Trophoblast cell (in vitro differentiated cells and primary cell): ENCODE measurements around the gene C10orf53.

ENCODE experiments used
- DNase-seq, 2 donors: peaks; one replicate each; pipeline ENCODE4 v3.0.0-alpha.2; 2016
- H2AFZ ChIP-seq: 2 replicates; pipeline ENCODE4 v1.6.1; 2013; ENCODE audit warnings: low read length, moderate library complexity, mild to moderate bottlenecking; ENCODE audit not compliant: insufficient read depth, poor library complexity
- H2AK5ac ChIP-seq: 2 replicates; pipeline ENCODE4 v1.6.1; 2013; ENCODE audit warnings: mild to moderate bottlenecking, low read length
- H2BK120ac ChIP-seq: 2 replicates; pipeline ENCODE4 v1.6.1; 2013; ENCODE audit warnings: low read length, mild to moderate bottlenecking, moderate library complexity; ENCODE audit not compliant: insufficient read depth, poor library complexity
- H2BK12ac ChIP-seq: 2 replicates; pipeline ENCODE4 v1.6.1; 2013; ENCODE audit warnings: mild to moderate bottlenecking, low read length, moderate library complexity
- H2BK5ac ChIP-seq: 2 replicates; pipeline ENCODE4 v1.6.1; 2013; ENCODE audit warnings: low read length, low read depth, moderate library complexity, mild to moderate bottlenecking; ENCODE audit not compliant: poor library complexity
- H3K14ac ChIP-seq: 2 replicates; pipeline ENCODE4 v1.6.1; 2013; ENCODE audit warnings: mild to moderate bottlenecking, low read length
- H3K18ac ChIP-seq: 2 replicates; pipeline ENCODE4 v1.6.1; 2013; ENCODE audit warnings: mild to moderate bottlenecking, low read length
- H3K23ac ChIP-seq: 2 replicates; pipeline ENCODE4 v1.6.1; 2013; ENCODE audit warnings: low read length
- H3K27ac ChIP-seq: 2 replicates; pipeline ENCODE4 v1.5.1; 2013; ENCODE audit warnings: low read depth, mild to moderate bottlenecking, inconsistent platforms, low read length, moderate library complexity
- H3K27me3 ChIP-seq: 2 replicates; pipeline ENCODE4 v1.6.1; 2013; ENCODE audit warnings: inconsistent platforms, mild to moderate bottlenecking, low read length, moderate library complexity; ENCODE audit not compliant: insufficient read depth
- H3K36me3 ChIP-seq, 2 experiments: 1 replicate in 1 of 2; 2 replicates in 1 of 2; pipeline ENCODE4 v1.6.1; 2013; ENCODE audit warnings: low read length in 2 of 2, mild to moderate bottlenecking in 2 of 2, moderate library complexity in 1 of 2; ENCODE audit not compliant: insufficient read depth in 2 of 2, control insufficient read depth in 1 of 2
- H3K4ac ChIP-seq: 2 replicates; pipeline ENCODE4 v1.6.1; 2013; ENCODE audit warnings: low read depth, mild to moderate bottlenecking, low read length, moderate library complexity
- H3K4me1 ChIP-seq, 2 experiments: 1 replicate in 1 of 2; 2 replicates in 1 of 2; pipeline ENCODE4 v1.6.1; 2013; ENCODE audit warnings: low read length in 2 of 2, mild to moderate bottlenecking in 2 of 2, moderate library complexity in 1 of 2; ENCODE audit not compliant: insufficient read depth in 2 of 2, control insufficient read depth in 1 of 2
- H3K4me2 ChIP-seq: 2 replicates; pipeline ENCODE4 v1.6.1; 2013; ENCODE audit warnings: inconsistent platforms, mild to moderate bottlenecking, low read length, moderate library complexity
- H3K4me3 ChIP-seq: 2 replicates; pipeline ENCODE4 v1.5.1; 2013; ENCODE audit warnings: mild to moderate bottlenecking, low read depth, low read length, inconsistent platforms
- H3K79me1 ChIP-seq: one replicate; pipeline ENCODE4 v1.6.1; 2013; ENCODE audit warnings: low read length
- H3K79me2 ChIP-seq: 2 replicates; pipeline ENCODE4 v1.6.1; 2013; ENCODE audit warnings: low read length, mild to moderate bottlenecking; ENCODE audit not compliant: control insufficient read depth, insufficient read depth, poor library complexity
- H3K9ac ChIP-seq: 2 replicates; pipeline ENCODE4 v1.6.1; 2013; ENCODE audit warnings: mild to moderate bottlenecking, low read length
- H3K9me3 ChIP-seq: 2 replicates; pipeline ENCODE4 v1.6.1; 2013; ENCODE audit warnings: low read depth, mild to moderate bottlenecking, control low read depth, inconsistent platforms, low read length; ENCODE audit not compliant: insufficient read depth
- H4K12ac ChIP-seq: 2 replicates; pipeline ENCODE4 v1.6.1; 2013; ENCODE audit warnings: low read depth, mild to moderate bottlenecking, low read length, moderate library complexity
- H4K8ac ChIP-seq: 2 replicates; pipeline ENCODE4 v1.6.1; 2013; ENCODE audit warnings: low read depth, mild to moderate bottlenecking, low read length, moderate library complexity
- H4K91ac ChIP-seq: one replicate; pipeline ENCODE4 v1.6.1; 2013; ENCODE audit warnings: low read depth, mild to moderate bottlenecking, low read length, moderate library complexity
- WGBS: extraction: QIAGEN DNeasy Blood & Tissue Kit; methylation state at CpG from one replicate; pipeline ENCODE4 v1.1.7; 2013; ENCODE audit warnings: missing lambda C conversion rate; ENCODE audit not compliant: insufficient read length, insufficient coverage; ENCODE audit errors: extremely low coverage; 5-methylcytosine and 5-hydroxymethylcytosine counted together

C10orf53 gene

GRCh38 chr10:49726593-49726992 is 47.1 kb downstream of the C10orf53 start:
- WGBS, result no CpG with 5 or more reads among the region's 2 CpGs
- Histone ChIP-seq H3K4me2 (no peak overlapping the region), H3K4me1 (no peaks in the 10 kb centered on the region), H4K8ac (no peak overlapping the region), H3K36me3 (no peaks in the 10 kb centered on the region), H2BK12ac (no peak overlapping the region), H3K4ac (no peak overlapping the region), H3K14ac (no peak overlapping the region), H3K79me1 (no peaks in the 10 kb centered on the region), H4K91ac (no peak overlapping the region), H4K12ac (no peak overlapping the region), H3K9me3 (no peaks in the 10 kb centered on the region), H3K23ac (no peak overlapping the region), H2AK5ac (no peak overlapping the region), H3K4me3 (no peak overlapping the region), H2BK120ac (no peak overlapping the region), H2AFZ (no peak overlapping the region), H2BK5ac (no peak overlapping the region), H3K18ac (no peak overlapping the region), H3K79me2 (no peaks in the 10 kb centered on the region), H3K27ac (no peak overlapping the region), H3K27me3 (no peaks in the 10 kb centered on the region), H3K9ac (no peak overlapping the region)
- no peak for DNase-seq

- no peak overlapping the region for H3K23ac ChIP-seq
- no peak overlapping the region for H3K18ac ChIP-seq
- H2BK120ac ChIP-seq, result no peak overlapping the region
- no peak overlapping the region for H3K4ac ChIP-seq
- H3K27me3 ChIP-seq, result no peaks in the 10 kb centered on the region
- H4K8ac ChIP-seq, result no peak overlapping the region
- no peaks in the 10 kb centered on the region for H3K79me1 ChIP-seq
- DNase-seq, result no peak
- H3K79me2 ChIP-seq, result no peaks in the 10 kb centered on the region
- no peak overlapping the region for H3K27ac ChIP-seq
- H2AK5ac ChIP-seq, result no peak overlapping the region
- H2BK12ac ChIP-seq, result no peak overlapping the region
- H4K91ac ChIP-seq, result no peak overlapping the region
- H3K4me2 ChIP-seq, result no peak overlapping the region
- no peak overlapping the region for H3K9ac ChIP-seq
- no peak overlapping the region for H3K14ac ChIP-seq
- no peak overlapping the region for H2AFZ ChIP-seq
- H3K4me1 ChIP-seq, result peaks cover 2 to 8% of the 10 kb centered on the region in 2 experiments
- H3K4me3 ChIP-seq, result no peak overlapping the region
- peaks cover 17 to 25% of the 10 kb centered on the region in 2 experiments for H3K36me3 ChIP-seq
- WGBS, result no CpG with 5 or more reads among the region's 7 CpGs
- no peaks in the 10 kb centered on the region for H3K9me3 ChIP-seq
- no peak overlapping the region for H2BK5ac ChIP-seq
- no peak overlapping the region for H4K12ac ChIP-seq
These were observed 54.4 kb downstream of the C10orf53 start for GRCh38 chr10:49733866-49734265.

GRCh38 chr10:49734676-49735075 is 55.2 kb downstream of the C10orf53 start:
- no peaks in the 10 kb centered on the region for H3K79me1 ChIP-seq
- no peak overlapping the region for H3K23ac ChIP-seq
- peaks cover 17 to 25% of the 10 kb centered on the region in 2 experiments for H3K36me3 ChIP-seq
- H3K27me3 ChIP-seq, result no peaks in the 10 kb centered on the region
- H3K4me3 ChIP-seq, result no peak overlapping the region
- peaks cover 2 to 8% of the 10 kb centered on the region in 2 experiments for H3K4me1 ChIP-seq
- H3K4ac ChIP-seq, result no peak overlapping the region
- H2BK120ac ChIP-seq, result no peak overlapping the region
- H2AK5ac ChIP-seq, result no peak overlapping the region
- no peaks in the 10 kb centered on the region for H3K79me2 ChIP-seq
- no CpG with 5 or more reads among the region's 10 CpGs for WGBS
- no peak overlapping the region for H3K9ac ChIP-seq
- H2BK5ac ChIP-seq, result no peak overlapping the region
- H4K91ac ChIP-seq, result no peak overlapping the region
- no peak overlapping the region for H3K27ac ChIP-seq
- no peak overlapping the region for H2BK12ac ChIP-seq
- DNase-seq, result peak in 1 of 2 donors; percentile 37
- H3K9me3 ChIP-seq, result no peaks in the 10 kb centered on the region
- H3K18ac ChIP-seq, result no peak overlapping the region
- no peak overlapping the region for H3K4me2 ChIP-seq
- H4K8ac ChIP-seq, result no peak overlapping the region
- no peak overlapping the region for H4K12ac ChIP-seq
- H3K14ac ChIP-seq, result no peak overlapping the region
- H2AFZ ChIP-seq, result no peak overlapping the region

GRCh38 chr10:49735161-49735560 is 55.7 kb downstream of the C10orf53 start:
- Histone ChIP-seq H2AFZ (no peak overlapping the region), H3K18ac (no peak overlapping the region), H3K9ac (no peak overlapping the region), H4K12ac (no peak overlapping the region), H3K27me3 (no peaks in the 10 kb centered on the region), H3K4me1 (peaks cover 2 to 8% of the 10 kb centered on the region in 2 experiments), H2AK5ac (no peak overlapping the region), H3K27ac (no peak overlapping the region), H4K91ac (no peak overlapping the region), H3K4ac (no peak overlapping the region), H3K79me2 (no peaks in the 10 kb centered on the region), H4K8ac (no peak overlapping the region), H2BK12ac (no peak overlapping the region), H3K4me2 (no peak overlapping the region), H2BK5ac (no peak overlapping the region), H3K9me3 (no peaks in the 10 kb centered on the region), H3K79me1 (no peaks in the 10 kb centered on the region), H3K4me3 (no peak overlapping the region), H3K36me3 (peaks cover 17 to 25% of the 10 kb centered on the region in 2 experiments), H3K14ac (no peak overlapping the region), H3K23ac (no peak overlapping the region), H2BK120ac (no peak overlapping the region)
- no peak for DNase-seq
- WGBS, result no CpG with 5 or more reads among the region's 11 CpGs
